ENCODE data around the gene STK40.
A peak's percentile ranks its signal among the peaks of the same experiment; 100 is the strongest.

STK40 gene

DNA sequence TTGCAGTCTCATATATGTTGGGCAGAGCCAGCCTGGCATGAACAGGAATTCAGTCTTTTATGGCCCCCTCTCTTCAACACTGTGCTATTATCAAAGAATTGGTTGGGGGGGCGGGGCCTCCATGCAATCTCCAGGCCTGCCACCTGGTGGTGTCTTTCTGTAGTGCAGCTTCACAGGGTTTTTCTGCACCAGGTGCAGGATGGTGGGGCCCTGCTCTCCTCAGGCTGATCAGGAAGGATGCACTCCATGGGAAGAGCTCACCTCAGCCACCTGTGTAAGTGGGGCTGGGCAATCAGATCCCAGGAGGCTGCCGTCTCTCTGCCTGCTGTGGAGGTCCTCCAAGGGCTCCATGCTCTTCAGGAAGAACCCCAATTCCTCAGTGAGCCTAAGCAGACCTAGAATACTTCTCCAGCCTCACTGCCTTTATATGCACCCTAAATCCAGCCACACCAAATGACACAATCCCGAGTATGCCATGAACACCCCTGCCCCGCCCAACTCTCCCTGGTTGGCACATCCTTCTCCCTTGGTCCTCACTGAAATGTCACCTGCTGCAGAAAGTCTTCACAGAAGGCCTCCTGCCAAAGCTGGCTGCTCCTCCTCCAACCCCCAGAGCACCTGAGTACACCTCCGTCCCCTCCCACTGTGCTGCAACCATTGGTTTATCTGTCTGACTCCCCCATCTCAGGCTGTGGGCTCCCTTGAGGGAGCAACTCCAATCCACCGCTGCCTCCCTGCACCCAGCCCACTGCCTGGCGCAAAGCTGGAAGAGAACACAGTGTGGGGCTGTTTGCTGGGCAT lies 16.5 kb downstream of the STK40 start:
- DNase-seq = peak; percentile 55 to 58

DNA sequence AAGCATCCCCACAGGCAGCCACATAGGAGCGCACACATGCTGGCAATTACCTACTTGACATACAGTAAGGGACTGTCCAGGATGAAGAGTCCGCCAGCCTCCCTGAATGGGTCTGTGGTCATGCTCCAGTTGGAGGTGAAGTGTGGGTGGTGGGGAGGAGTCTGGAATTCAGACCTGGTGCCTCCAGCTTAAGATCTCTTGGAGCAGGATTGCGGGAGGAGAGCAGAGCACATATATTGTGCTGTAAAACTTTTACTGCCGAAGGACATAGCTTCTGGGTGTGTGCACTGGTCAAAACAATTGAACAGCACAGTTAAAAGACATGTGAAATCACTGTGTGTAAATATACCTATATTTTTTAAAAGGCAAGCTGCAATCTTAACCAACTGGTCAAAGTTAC lies 17.9 kb downstream of the STK40 start:
- no peak for DNase-seq

DNA sequence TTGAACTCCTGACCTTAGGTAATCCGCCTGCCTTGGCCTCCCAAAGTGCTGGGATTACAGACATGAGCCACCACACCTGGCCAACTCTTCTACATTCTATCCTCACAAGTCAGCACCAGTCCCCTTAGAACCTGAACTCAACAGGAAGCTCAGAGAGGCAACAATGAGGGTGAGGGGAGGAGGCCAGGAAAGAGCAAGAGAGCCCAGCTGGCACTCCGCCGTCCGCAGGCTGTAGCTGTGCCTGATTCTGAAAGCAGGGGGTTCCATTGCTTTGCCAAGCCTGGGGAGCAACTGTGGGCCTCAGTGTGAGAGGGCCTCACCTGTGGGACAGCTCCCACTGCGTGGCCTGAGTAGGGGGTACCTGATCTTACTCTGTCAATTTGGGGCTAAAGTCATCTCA lies 18.7 kb downstream of the STK40 start:
- DNase-seq = no peak

DNA sequence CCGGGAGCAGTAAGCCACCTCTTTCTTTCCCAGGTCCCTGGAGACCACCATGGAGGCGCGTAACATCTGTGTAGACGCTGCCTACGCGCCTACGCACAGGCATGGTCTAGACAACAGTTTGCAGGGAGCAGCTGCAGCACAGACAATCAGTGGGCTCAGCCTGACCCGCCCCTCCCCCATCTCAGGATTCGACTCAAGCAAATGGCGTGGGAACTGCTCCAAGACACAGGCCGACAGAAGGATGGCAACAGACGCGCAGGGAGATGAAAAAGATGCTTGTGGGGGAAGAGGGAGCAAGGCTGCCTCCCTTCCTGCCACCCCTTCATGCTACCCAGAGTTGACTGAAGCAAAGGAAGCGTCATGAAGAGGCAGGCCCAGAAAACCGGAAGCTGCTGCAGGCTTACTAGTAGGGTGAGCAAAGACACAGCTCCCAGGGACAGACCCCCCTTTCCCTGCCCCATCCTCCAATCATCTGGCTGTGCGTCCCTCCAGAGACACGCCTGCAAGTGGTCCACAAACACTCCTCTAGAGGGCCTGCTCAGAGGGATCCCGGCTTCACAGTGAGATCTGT lies 19.5 kb downstream of the STK40 start:
- peak; percentile 16 to 17 for DNase-seq

DNA sequence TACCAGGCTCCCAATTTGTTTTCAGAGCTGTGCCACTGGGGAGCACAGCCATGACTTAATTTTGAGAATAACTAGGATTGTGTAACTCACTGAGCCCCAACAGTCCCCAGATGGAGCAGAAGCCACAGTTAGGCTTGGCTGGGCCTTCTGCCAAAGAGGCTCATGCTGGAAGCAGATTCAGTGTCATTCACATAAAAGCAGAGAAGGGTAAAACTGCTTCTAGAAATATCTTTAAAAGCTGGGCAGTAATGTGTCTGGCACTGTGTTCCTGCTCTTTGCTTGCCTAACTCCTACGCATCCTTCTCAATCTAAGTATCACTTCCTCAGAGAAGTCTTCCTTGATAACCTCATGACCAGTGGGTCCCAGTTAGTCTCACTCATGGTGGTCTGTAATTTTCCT lies 20.3 kb downstream of the STK40 start:
- peak; percentile 77 to 89 for DNase-seq

DNA sequence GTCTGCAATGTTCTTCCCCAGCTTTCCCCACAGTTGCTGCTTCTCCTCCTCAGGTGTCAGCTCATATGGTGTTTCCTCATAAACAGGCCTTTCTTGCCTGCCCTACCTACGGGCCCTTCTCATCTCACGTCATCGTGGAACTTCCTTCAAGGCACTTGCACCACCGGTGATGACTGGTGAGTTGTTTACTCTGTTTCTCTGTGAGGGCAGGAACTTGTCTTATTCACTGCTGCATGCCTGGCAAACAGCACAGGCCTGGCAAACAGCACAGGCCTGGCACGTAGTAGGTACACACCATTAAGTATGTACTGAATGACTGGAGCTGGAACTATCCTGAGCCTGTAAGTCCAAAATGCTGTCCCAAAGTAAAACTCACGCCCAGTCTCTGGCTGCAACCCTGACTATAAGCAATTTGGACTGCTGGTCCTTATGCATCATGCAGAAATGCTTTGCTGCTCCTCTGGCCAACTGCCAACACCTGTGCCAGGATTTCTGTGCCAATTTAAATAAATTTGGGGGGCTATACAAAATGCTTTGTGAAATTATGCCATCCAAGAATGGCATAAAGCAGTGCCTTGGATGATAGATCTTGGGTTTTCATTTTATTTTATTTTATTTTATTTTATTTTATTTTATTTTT lies 25.7 kb downstream of the STK40 start:
- DNase-seq = no peak

DNA sequence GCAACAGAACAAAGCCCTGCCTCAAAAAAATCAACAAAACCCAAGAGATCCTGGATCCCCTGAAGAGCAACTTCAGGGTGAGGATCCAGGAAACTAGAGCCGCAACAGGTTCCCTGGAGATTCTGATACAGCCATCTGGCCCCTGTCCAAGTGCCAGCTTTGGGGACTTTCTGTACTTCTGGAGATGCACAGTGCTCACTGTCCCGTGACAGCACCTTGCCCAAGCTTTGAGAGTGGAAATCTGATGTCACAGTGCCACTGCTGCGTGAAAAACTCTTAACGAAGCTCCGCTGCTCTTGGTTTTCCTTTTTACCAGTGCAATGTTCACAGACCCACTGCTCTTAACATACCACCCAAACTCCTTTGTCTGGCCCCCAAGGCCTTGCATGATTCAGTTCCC lies 26.3 kb downstream of the STK40 start:
- no peak for DNase-seq

DNA sequence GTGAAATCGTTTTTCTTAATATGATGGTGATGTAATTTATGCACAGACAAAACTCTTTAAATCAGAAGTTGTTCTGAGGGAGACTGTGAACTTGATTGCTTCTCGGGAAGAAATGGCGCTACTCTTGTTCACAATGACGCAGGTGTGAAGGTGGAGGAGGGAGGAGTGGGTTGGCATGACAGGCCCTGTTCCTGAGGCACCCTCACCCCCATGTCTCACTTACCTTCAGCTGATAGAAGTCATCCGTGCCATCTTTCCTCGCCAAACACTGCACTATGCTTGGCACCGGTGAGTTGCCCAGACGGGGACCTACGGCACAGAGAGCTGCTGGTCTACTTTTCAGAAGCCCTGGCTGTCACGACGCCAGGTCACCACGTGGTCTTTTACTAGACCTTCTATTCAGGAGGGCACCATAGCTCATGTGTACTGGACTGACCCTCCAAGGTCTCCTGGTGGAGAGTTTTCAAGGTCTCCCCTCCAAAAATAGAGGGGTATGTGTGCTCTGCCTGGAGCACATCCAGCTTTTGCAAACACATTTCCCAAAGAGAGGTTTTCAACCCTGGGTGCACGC lies 27.1 kb downstream of the STK40 start:
- no peak for DNase-seq

DNA sequence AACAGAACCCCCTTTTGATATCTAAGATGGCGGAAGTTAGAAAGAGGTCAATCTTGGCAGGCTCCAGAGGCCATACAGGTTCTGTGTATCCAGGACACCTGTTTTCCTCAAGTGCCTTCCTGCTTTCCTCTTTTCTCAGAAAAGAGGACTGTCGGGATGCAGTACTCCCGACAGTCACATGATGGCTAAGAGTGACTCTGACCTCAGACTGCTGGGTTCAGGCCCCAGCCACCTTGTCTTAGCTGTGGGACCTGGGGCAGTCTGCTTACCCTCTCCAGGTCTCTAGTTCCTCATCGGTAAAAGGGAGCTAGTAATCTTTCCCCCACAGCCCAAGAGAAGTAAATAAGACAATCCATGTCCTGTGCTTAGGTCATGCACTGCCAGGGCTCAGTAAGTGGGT lies 29.9 kb downstream of the STK40 start:
- no peak for DNase-seq

DNA sequence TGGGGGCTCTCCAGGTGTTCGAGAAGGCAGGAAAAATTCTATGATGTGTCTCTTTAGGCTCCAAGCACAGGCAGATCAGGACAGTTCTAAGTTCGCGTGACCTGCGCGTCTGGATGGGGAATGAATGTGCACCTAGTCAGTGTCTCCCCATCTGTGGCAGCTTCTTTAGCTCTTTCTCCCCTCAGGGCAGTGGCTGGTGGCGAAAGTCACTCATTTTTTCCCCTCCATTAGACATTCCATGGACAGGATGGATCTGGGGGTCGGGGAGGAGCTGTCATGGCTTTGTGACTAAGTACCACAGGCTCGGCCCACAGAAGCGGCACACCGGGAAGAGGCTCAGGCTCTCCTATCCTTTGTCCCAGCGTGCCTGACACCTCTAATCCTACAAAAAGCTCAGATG lies 31.2 kb downstream of the STK40 start:
- no peak for DNase-seq

DNA sequence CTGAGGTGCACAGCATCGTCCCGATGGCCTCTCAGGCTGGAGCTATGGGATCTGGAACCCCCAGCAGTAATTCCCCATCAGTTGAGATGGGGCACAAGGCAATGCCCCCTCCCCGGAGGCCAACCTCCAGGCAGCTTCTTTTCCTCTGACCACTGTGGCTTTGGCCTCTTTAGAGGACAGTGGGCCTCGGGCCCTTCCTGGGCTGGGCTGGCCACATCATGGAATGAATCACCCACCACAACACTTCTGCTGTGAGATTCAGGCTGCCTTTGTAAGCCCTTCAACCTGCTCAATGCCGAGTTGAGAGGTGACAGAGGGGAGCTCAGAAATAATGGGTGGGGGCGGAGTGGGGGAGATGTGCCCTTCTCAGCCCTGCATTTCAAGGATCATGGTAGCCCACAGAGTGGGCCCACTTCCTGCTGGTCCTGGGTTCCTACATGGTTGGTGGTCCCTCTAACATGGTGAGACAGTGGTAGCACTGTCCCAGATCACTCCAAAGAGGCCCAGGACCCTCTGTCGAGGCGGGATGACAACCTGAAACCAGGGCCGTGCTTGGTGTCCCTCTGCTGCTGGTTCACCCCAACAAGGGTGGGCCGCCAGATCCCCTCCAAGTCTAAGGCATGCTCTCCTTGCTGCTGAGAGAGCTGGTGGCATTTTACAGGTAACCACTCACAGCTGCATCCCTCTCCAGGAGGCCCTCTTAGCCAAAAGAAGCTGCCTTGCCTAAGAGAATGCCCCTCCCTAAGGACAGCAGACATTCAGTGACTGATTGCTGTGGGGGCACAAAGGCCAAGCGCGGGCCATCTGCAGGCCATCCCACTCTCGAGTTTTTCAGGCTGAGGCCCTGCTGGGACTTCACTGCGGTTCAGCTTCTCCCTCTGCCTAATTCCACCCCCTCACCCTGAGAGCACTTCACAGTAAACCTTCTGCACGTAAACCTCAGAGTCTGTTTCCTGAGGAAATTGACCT lies 32.5 kb downstream of the STK40 start:
- DNase-seq = no peak

DNA sequence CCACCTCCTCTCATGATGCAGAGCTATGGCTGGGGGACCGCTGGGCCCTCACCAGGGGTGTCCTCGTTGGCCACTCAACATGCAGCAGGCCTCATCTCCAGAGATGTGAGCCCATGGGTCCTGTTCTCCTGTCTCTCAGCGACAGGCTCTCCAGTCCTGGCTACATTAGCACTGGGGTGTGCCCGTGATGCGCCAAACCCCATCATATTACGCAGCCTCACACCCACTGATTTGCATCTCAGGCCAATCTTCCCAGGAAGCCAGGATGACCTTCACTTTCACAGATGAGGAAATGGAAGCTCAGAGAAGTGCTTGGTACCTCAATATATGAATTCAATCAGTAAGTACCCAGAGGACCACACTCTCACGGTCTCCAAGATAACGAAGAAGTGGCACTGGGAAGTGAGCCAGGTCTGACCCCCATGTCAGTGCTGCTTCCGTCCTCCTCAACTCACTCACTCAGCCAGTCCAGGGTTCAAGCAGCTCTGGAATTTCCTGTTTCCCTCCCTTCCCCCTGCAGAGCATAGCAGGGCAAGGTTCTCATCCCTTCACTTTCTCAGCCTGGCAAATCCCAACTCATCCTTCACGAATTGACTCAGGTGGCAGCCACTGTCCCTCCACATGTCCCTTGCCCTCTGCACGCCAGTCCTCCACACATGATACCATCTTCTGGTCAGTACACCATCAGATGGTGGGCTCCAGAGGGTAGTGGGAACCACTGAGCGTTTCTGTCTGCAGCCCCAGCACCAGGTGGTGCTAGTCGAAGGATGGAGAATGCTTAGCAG lies 33.4 kb downstream of the STK40 start:
- no peak for DNase-seq

DNA sequence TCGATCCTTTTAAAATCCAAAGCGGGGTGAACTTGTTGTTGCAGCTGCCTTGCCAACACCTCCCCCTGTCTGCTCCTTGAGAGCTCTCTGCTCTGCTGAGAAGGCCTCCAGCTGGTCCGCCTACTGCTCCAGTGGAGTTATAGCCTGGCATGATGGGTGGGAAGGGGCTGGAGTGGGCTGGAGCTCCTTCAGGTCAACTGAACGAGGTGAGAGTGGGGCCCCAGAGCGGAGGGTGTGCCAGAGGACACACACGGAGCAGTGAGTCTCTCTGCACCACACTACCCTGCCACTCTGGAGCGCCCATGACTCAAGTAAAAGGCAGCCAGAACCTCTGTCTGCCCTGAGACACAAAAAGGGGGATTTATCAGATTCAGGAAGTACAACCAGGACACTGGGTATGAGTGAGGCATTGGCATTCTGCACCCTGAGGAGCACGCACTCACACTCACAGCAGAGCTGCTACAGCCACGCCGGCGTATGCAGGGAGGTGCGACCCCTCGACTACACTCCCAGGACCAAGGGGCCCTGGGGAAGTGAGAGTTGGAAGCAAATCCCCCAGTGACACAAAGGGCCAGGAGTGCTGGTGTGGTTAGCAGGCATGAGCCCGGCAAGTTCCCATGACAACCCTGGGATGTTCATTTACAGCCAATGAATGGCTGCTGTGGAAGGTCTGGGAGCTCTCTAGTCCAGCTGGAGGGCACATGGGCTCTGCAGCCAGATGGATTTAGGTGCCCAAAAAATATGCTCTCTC lies 34.3 kb downstream of the STK40 start:
- no peak for DNase-seq

DNA sequence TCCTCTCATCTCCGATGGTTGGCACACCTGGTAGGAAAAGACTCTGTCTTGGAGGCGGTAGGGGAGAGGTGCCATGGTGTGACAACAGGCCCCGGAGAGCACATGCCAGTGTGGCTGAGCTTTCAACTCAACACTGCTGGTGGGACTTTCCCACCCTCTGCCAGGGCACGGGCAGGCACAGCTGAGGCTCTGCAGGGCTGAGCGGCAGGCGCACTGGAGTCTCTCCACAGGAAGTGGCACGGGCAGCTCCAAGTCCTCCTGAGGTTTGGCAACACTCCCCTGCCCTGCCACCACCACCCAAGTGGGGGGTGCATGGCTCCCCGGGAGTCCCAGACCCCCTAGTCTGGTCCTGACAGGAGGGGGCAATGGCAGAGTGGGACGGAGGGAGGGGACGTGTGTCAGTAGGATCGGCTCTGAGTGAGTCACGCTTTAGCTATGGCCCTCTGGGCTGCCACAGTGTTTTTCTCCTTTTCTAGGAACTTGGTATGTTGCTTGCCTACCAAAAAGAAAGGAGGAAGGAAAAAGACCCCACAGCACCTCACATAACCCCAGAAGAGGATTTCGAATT lies 35.0 kb downstream of the STK40 start:
- peak; percentile 32 to 48 for DNase-seq

DNA sequence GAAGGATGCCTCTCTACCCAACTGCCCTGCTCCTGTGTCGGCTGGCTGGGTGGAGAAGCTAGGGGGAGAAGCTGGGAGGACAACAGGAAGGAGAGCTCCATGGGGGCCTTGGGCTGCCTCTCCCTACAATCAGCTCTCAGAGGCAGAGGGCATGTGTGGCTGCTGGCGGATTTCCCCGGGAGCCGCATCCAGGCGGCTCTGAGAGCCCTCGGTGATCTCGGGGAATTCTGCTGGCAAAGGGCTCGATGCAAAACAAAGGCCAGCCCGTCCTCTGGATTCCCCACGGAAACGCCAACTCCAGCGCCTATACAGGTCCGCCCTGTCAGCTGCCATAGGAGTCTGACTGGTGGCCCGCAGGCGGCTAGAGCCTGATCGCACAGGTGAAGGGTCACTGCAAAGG lies 35.9 kb downstream of the STK40 start:
- DNase-seq = no peak

DNA sequence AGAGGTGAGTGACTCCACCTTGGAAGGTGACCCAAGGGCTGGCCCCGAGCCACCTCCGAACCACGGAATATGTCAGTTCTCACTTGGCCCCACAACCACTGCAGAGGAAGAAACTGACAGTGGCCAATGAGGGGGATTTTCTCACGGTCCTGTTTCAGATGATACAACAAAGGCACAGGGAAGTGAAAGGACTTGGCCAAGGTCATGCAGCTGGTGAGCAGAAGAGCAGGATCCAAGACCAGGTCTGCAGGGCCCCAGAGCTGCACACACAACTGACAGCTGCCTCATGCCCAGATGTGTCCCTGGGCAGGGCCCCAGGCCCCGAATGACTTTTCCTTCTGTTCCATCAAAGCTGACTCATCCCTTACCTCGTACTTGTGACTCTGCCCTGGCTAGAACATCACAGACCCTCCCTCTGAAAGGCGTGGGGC lies 36.5 kb downstream of the STK40 start:
- no peak for DNase-seq

DNA sequence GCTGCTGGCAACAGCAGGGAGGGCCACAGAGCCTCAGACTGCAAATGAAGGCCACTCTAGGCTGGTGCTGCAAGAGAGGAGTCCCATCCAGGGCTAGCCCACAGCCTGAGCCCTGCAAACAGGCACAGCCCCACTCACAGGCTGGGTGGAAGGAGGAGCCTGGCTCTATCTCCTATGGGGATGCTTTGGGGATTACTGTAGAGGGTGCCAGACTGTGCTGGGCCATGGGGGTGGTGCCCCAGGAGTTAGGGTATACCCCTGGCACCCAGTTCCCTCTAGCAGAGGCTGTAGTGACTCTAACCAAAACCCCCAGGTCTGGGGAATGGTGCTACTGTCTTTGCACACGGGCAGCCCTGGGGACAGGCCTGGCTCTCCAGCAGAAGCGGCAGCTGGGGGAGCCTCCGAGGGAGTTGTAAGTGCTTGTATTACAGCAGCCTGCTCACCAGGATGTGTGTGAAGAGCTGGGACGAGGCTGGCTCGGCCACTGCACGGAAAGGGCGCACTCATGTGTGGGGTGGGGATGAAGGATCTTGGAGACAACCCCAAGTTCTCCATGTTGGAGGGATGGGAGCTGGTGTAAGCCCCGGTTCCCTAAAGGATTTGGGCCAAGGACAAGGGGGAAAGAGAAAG lies 38.9 kb downstream of the STK40 start:
- DNase-seq = no peak

DNA sequence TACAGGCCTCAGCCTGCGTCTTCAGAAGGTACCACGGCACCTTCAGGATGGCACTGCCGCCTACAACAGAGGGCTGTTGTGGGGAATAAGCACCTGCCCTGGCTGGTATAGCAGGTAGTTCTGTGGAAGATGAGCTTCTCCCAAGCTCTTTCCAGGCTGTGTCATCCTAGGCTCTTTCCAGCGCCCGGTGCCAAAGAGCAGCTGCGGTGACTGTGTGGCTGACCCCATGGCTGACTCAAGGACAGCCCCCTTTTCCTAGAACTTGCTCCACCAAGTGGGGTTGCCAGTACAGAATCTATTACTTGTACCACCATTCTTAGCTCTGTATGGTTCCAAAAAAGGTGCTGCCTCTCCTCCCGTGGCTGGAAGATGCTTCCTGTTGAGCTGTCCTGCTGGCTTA lies 40.4 kb downstream of the STK40 start:
- DNase-seq = no peak

DNA sequence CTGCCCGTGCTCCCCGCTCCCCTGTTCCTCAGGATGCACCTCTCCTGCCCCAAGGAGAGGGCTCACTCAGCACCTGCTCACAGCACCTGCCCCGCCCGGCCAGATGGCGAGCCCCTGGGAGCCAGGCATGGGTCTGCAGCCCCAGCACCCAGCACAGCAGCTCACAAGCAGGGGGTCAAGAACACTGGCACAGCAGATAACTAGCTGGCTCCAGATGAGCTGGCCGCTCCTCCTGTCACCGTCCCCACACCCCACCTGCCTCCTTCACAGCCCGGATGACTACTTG lies 41.4 kb downstream of the STK40 start:
- no peak for DNase-seq

DNA sequence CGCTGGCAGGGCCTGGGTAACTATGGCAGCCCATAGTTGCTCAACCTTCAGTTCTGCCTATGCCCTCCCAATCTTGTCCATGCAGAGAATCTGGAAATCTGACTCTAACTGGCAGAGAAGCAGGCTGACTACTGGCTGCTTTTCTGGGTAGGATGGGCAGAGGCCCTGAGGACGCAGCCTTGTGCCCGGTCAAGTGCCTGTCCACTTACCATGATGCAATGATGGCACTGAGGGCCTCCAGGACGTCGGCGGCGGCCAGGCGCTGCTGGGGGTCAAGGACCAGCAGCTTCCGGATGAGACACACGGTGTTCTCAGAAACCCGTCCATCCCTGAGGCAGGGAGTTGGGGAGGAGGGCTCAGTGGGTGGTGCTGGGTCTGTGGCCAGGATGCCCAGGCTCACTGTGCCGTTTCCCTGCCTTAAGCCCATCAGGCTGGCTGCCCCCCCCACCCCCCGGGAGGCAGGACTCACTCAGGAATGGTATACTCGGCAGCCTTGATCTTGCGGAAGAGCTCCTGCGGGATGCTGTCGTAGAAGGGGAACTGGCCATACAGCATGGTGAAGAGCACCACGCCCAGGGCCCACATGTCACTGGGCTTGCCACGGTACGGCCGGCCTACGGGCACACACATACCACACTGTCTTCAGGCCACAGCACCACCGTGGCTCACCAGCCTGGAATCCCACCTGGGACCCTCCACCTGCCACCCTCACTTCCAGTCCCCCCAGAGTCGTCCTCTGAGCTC lies 41.9 kb downstream of the STK40 start:
- no peak for DNase-seq
